ENCODE measurements around the gene TRIM50.
"Not testable (repeated sequence)": the region's sequence is repeated elsewhere in the genome, so short reads cannot be mapped to it uniquely, and the experiment has no call there.

GRCh38 chr7:73267813-73268212 lies 60.1 kb downstream of the TRIM50 start:
- TF ChIP-seq, protein P1, sequence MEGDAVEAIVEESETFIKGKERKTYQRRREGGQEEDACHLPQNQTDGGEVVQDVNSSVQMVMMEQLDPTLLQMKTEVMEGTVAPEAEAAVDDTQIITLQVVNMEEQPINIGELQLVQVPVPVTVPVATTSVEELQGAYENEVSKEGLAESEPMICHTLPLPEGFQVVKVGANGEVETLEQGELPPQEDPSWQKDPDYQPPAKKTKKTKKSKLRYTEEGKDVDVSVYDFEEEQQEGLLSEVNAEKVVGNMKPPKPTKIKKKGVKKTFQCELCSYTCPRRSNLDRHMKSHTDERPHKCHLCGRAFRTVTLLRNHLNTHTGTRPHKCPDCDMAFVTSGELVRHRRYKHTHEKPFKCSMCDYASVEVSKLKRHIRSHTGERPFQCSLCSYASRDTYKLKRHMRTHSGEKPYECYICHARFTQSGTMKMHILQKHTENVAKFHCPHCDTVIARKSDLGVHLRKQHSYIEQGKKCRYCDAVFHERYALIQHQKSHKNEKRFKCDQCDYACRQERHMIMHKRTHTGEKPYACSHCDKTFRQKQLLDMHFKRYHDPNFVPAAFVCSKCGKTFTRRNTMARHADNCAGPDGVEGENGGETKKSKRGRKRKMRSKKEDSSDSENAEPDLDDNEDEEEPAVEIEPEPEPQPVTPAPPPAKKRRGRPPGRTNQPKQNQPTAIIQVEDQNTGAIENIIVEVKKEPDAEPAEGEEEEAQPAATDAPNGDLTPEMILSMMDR (IDR thresholded peaks at IDR 0.05; ENCODE audit: poor library complexity, severe bottlenecking) = not testable (repeated sequence)
- not testable (repeated sequence) for TF ChIP-seq EZH2 (IDR thresholded peaks at IDR 0.05; ENCODE audit: borderline replicate concordance, insufficient read depth, low read length, poor library complexity, severe bottlenecking); RAD21 (conservative IDR thresholded peaks at IDR 0.05); MXI1 (conservative IDR thresholded peaks at IDR 0.05; ENCODE audit: poor library complexity, severe bottlenecking); EP300 (conservative IDR thresholded peaks at IDR 0.05; ENCODE audit: poor library complexity, severe bottlenecking); POLR2AphosphoS5 (IDR thresholded peaks at IDR 0.05); TAF1 (IDR thresholded peaks at IDR 0.05; ENCODE audit: low read depth); SMC3 (conservative IDR thresholded peaks at IDR 0.05; ENCODE audit: poor library complexity)
- TF ChIP-seq, protein P2, sequence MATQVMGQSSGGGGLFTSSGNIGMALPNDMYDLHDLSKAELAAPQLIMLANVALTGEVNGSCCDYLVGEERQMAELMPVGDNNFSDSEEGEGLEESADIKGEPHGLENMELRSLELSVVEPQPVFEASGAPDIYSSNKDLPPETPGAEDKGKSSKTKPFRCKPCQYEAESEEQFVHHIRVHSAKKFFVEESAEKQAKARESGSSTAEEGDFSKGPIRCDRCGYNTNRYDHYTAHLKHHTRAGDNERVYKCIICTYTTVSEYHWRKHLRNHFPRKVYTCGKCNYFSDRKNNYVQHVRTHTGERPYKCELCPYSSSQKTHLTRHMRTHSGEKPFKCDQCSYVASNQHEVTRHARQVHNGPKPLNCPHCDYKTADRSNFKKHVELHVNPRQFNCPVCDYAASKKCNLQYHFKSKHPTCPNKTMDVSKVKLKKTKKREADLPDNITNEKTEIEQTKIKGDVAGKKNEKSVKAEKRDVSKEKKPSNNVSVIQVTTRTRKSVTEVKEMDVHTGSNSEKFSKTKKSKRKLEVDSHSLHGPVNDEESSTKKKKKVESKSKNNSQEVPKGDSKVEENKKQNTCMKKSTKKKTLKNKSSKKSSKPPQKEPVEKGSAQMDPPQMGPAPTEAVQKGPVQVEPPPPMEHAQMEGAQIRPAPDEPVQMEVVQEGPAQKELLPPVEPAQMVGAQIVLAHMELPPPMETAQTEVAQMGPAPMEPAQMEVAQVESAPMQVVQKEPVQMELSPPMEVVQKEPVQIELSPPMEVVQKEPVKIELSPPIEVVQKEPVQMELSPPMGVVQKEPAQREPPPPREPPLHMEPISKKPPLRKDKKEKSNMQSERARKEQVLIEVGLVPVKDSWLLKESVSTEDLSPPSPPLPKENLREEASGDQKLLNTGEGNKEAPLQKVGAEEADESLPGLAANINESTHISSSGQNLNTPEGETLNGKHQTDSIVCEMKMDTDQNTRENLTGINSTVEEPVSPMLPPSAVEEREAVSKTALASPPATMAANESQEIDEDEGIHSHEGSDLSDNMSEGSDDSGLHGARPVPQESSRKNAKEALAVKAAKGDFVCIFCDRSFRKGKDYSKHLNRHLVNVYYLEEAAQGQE (IDR thresholded peaks at IDR 0.05; ENCODE audit: borderline replicate concordance) = not testable (repeated sequence)
